Endothelial cell of umbilical vein (primary cell): ENCODE data around the gene FGF12. TPM values are rescaled to one million over a fixed set of nuclear protein-coding genes. Genes with fewer than 3 reads are reported as not detected.

Source experiments
- BruUV-seq: library from RNA; stranded (reverse); fragments of 400-500 nt; replicated peaks from 2 replicates; lab custom pipeline; 2021; lab: Mats Ljungman, UMichigan
- CTCF ChIA-PET: fragments of 300-600, 350-600 bp; sonication (Branson Sonifier 250); formaldehyde crosslinking; loops from one replicate; lab custom pipeline; 2021; ENCODE audit warnings: antibody characterized with exemption, inconsistent platforms; lab: Charles Lee
- POLR2A ChIA-PET: fragments of 300-600, 350-600 bp; sonication (Branson Sonifier 250); formaldehyde crosslinking; loops from one replicate; lab custom pipeline; 2021; ENCODE audit warnings: antibody characterized with exemption, inconsistent platforms; lab: Charles Lee
- DNase-seq: peaks from one replicate; pipeline ENCODE4 v3.0.0-alpha.2; 2011; ENCODE audit warnings: low read depth, low spot score
- FAIRE-seq: peaks from 2 replicates; lab custom pipeline; 2011; peaks lifted over from hg19 to GRCh38; lab: Jason Lieb, UNC
- H2AFZ ChIP-seq: 2 replicates; pipeline ENCODE4 v1.6.0; 2012; ENCODE audit warnings: low read depth, low read length, control low read depth, inconsistent platforms
- H3K27ac ChIP-seq: 2 replicates; pipeline ENCODE4 v1.5.1; 2011; ENCODE audit warnings: low read depth, mild to moderate bottlenecking, control low read depth, low read length, moderate library complexity; ENCODE audit not compliant: insufficient read depth
- H3K27me3 ChIP-seq, 2 experiments: 2 replicates each; pipeline versions ENCODE4 v1.6.0 to v1.6.1; 2011; ENCODE audit warnings: low read length in 2 of 2, mixed read lengths in 1 of 2; ENCODE audit not compliant: control insufficient read depth in 2 of 2, insufficient read depth in 2 of 2
- H3K36me3 ChIP-seq, 2 experiments: 2 replicates in 1 of 2; 3 replicates in 1 of 2; pipeline ENCODE4 v1.5.1; 2011; ENCODE audit warnings: low read length in 2 of 2, mild to moderate bottlenecking in 1 of 2, moderate library complexity in 1 of 2; ENCODE audit not compliant: control insufficient read depth in 2 of 2, insufficient read depth in 2 of 2; ENCODE audit errors: extremely low read depth in 1 of 2
- H3K4me1 ChIP-seq: 3 replicates; pipeline ENCODE4 v1.5.1; 2011; ENCODE audit warnings: mild to moderate bottlenecking, low read length; ENCODE audit not compliant: control insufficient read depth, insufficient read depth; ENCODE audit errors: extremely low read depth
- H3K4me2 ChIP-seq: 2 replicates; pipeline ENCODE4 v1.6.1; 2011; ENCODE audit warnings: low read length, control low read depth, mixed read lengths; ENCODE audit not compliant: insufficient read depth
- H3K4me3 ChIP-seq, 3 experiments: fragments of 200-600 bp in 1 of 3; sonication (generic), shearing (Covaris generic) in 1 of 3; replicated peaks in 1 of 3; 2 replicates each; pipeline ENCODE4 v1.5.1; 2011 to 2016; ENCODE audit warnings: control low read depth in 3 of 3, low read length in 3 of 3, mild to moderate bottlenecking in 2 of 3, inconsistent platforms in 1 of 3, low read depth in 1 of 3, moderate library complexity in 1 of 3; ENCODE audit not compliant: insufficient read depth in 1 of 3
- H3K79me2 ChIP-seq: 2 replicates; pipeline ENCODE4 v1.6.0; 2012; ENCODE audit warnings: low read length, inconsistent platforms; ENCODE audit not compliant: control insufficient read depth, insufficient read depth
- H3K9ac ChIP-seq: replicated peaks from 2 replicates; pipeline ENCODE3; 2011; ENCODE audit warnings: low read length, control low read depth; ENCODE audit not compliant: insufficient read depth; ENCODE audit errors: extremely low read depth
- H3K9me1 ChIP-seq: replicated peaks from 3 replicates; pipeline ENCODE4 v1.6.0; 2011; ENCODE audit warnings: mild to moderate bottlenecking, low read length; ENCODE audit not compliant: control insufficient read depth, insufficient read depth; ENCODE audit errors: extremely low read depth
- H3K9me3 ChIP-seq: replicated peaks from 2 replicates; pipeline ENCODE4 v1.5.1; 2012; ENCODE audit warnings: low read length, inconsistent platforms; ENCODE audit not compliant: control insufficient read depth, insufficient read depth
- H4K20me1 ChIP-seq: replicated peaks from 2 replicates; pipeline ENCODE3; 2011; ENCODE audit warnings: mild to moderate bottlenecking, low read length; ENCODE audit not compliant: control insufficient read depth, insufficient read depth; ENCODE audit errors: extremely low read depth
- EZH2 ChIP-seq: IDR thresholded peaks from 2 replicates; pipeline ENCODE4 v1.6.1; 2012; ENCODE audit warnings: borderline replicate concordance, low read depth, mild to moderate bottlenecking, moderate library complexity, low read length, inconsistent platforms; ENCODE audit not compliant: severe bottlenecking
- FOS ChIP-seq: IDR thresholded peaks from 2 replicates; pipeline ENCODE4 v1.6.1; 2011; ENCODE audit warnings: mild to moderate bottlenecking, low read length, moderate library complexity, borderline replicate concordance; ENCODE audit not compliant: insufficient read depth
- GATA2 ChIP-seq: IDR thresholded peaks from 2 replicates; pipeline ENCODE4 v1.7.0; 2011; ENCODE audit warnings: low read depth, mild to moderate bottlenecking, moderate library complexity, mixed read lengths, low read length; ENCODE audit not compliant: insufficient read length, insufficient read depth
- JUN ChIP-seq: IDR thresholded peaks from 2 replicates; pipeline ENCODE4 v1.6.1; 2011; ENCODE audit warnings: borderline replicate concordance, low read depth; ENCODE audit not compliant: insufficient read length, insufficient read depth
- MYC ChIP-seq: IDR thresholded peaks from one replicate; pipeline ENCODE4 v1.6.1; 2011; ENCODE audit warnings: mild to moderate bottlenecking, low read depth, low read length
- POLR2A ChIP-seq: IDR thresholded peaks from 2 replicates; pipeline ENCODE4 v1.6.1; 2012; ENCODE audit warnings: low read depth, mild to moderate bottlenecking, control low read depth, low read length
- POLR2AphosphoS5 ChIP-seq: IDR thresholded peaks from 2 replicates; pipeline ENCODE4 v1.6.1; 2012; ENCODE audit warnings: low read depth, mild to moderate bottlenecking, control low read depth, low read length, moderate library complexity; ENCODE audit not compliant: insufficient read depth
- dilution Hi-C: fragments of 300-500 bp; cut with MboI; formaldehyde crosslinking; loops from one replicate; pipeline ENCODE4 v1.15.0; 2019; ENCODE audit warnings: low sequenced_read_pairs; ENCODE audit not compliant: extremely low pct_ligation_motif_present
- intact Hi-C: fragments of 100-400 bp; cut with micrococcal nuclease; formaldehyde crosslinking; loops from one replicate; pipeline ENCODE4 v1.10.0; 2022
- polyA plus RNA-seq, 4 experiments: library from polyadenylated mRNA; depleted of rRNA in 3 of 4; stranded (reverse) in 3 of 4; unstranded in 1 of 4; fragments of >200 nt; gene quantifications; 2 replicates each; pipeline versions ENCODE4 v1.2.1 to v1.2.3, GENCODE V29; 2011 to 2012; ENCODE audit warnings: missing spikeins in 1 of 4
- total RNA-seq: library from RNA; stranded (reverse); gene quantifications from 2 replicates; pipeline ENCODE4 v1.2.3, GENCODE V29; 2021
- TF ChIP-seq, protein P1 (sequence below): IDR thresholded peaks from 2 replicates; pipeline ENCODE4 v1.6.1; 2011; ENCODE audit not compliant: insufficient read depth, insufficient read length
- TF ChIP-seq, protein P2 (sequence below), 2 donors: IDR thresholded peaks; 1 replicate in 1 of 2; 2 replicates in 1 of 2; pipeline ENCODE4 v1.5.1; 2011; ENCODE audit warnings: low read length in 2 of 2, mild to moderate bottlenecking in 2 of 2, moderate library complexity in 2 of 2, control low read depth in 1 of 2, inconsistent platforms in 1 of 2, low read depth in 1 of 2; ENCODE audit not compliant: insufficient read depth in 1 of 2; ENCODE audit errors: extremely low read depth in 1 of 2

The FGF12 gene
- total and polyA plus RNA-seq, 2 donors (not counting 3 experiments of a cell fraction or from before 2014, with no cell fraction given) = 0.72 to 2.5 TPM

DNA sequence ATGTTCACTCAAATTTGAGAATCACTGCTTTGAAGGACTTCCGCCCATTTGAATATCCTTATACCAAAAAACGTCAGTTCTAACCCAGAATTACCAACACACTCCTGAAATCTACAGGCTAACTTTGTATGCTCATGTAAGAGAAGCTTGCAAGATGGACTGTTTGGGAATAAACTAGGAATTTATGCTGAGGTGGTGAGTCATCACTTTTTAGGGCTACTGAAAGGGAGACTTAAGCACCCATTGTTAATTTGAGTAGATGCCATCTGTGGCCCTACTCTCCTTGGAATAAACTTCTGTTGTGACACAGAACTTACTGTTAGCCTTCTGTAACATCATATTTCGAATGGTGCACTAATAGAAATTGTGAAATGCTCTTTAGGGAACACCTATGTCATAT lies 74.6 kb downstream of the FGF12 start:
- no peak for FAIRE-seq
- POLR2A ChIA-PET = no interaction called here
- Histone ChIP-seq H3K9me3 (no peaks in the 10 kb centered on the region), H3K79me2 (no peaks in the 10 kb centered on the region), H3K9ac (no peak overlapping the region), H3K4me3 (no peak overlapping the region), H3K36me3 (no peaks in the 10 kb centered on the region), H3K4me1 (no peaks in the 10 kb centered on the region), H3K27me3 (no peaks in the 10 kb centered on the region), H3K9me1 (no peaks in the 10 kb centered on the region), H3K4me2 (no peak overlapping the region), H4K20me1 (no peaks in the 10 kb centered on the region), H2AFZ (no peak overlapping the region), H3K27ac (no peak overlapping the region)
- dilution Hi-C loops (no loop called here), intact Hi-C loops (no loop called here)
- CTCF ChIA-PET = no interaction called here
- no TSS peak for BruUV-seq
- DNase-seq = no peak
- TF ChIP-seq GATA2 (no peak), POLR2AphosphoS5 (no peak), FOS (no peak)
- TF ChIP-seq, protein P1, sequence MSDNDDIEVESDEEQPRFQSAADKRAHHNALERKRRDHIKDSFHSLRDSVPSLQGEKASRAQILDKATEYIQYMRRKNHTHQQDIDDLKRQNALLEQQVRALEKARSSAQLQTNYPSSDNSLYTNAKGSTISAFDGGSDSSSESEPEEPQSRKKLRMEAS = no peak

DNA sequence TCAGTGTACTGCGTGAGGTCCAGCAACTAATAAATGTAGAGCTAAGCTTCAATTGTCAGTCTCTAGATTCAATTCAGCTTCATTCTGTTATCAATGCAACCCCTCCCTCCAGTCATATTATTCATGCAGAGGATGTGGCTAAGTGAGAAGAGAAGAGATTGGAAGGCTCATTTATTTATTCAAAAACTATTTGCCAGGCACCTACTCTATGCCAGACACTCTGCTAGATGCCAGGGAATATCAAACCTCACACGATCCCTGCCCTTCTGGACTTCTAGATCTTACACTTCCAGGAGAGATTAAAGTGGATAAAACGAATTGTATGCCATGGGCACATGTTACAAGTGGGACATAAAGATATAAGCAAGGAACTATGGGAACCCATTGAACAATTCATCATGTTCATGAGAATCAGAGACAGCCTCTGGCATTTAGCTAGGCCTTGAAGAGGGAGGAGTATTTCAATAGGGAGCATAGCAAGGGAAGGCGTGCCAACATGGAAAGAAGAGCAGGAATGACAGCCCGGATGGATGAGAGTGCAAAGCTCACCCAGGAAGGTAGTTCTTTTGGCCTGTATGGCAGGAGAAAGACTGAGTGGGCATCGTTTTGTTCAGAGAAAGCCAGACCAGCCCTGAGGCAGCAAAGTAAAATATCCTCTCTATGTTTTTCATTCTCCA lies 75.4 kb downstream of the FGF12 start:
- Histone ChIP-seq H2AFZ (no peak overlapping the region), H4K20me1 (no peaks in the 10 kb centered on the region), H3K9ac (no peak overlapping the region), H3K4me1 (no peaks in the 10 kb centered on the region), H3K27ac (no peak overlapping the region), H3K4me3 (no peak overlapping the region), H3K79me2 (no peaks in the 10 kb centered on the region), H3K9me3 (no peaks in the 10 kb centered on the region), H3K36me3 (no peaks in the 10 kb centered on the region), H3K9me1 (no peaks in the 10 kb centered on the region), H3K4me2 (no peak overlapping the region), H3K27me3 (no peaks in the 10 kb centered on the region)
- no peak for DNase-seq
- no TSS peak for BruUV-seq
- TF ChIP-seq GATA2 (no peak), POLR2AphosphoS5 (no peak), JUN (no peak), EZH2 (no peak), FOS (no peak), MYC (no peak), POLR2A (no peak)
- TF ChIP-seq, protein P2, sequence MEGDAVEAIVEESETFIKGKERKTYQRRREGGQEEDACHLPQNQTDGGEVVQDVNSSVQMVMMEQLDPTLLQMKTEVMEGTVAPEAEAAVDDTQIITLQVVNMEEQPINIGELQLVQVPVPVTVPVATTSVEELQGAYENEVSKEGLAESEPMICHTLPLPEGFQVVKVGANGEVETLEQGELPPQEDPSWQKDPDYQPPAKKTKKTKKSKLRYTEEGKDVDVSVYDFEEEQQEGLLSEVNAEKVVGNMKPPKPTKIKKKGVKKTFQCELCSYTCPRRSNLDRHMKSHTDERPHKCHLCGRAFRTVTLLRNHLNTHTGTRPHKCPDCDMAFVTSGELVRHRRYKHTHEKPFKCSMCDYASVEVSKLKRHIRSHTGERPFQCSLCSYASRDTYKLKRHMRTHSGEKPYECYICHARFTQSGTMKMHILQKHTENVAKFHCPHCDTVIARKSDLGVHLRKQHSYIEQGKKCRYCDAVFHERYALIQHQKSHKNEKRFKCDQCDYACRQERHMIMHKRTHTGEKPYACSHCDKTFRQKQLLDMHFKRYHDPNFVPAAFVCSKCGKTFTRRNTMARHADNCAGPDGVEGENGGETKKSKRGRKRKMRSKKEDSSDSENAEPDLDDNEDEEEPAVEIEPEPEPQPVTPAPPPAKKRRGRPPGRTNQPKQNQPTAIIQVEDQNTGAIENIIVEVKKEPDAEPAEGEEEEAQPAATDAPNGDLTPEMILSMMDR (IDR thresholded peaks at IDR 0.05; ENCODE audit: extremely low read depth in 1 of 2, insufficient read depth in 1 of 2, low read depth in 1 of 2, low read length in 2 of 2) = no peak
- TF ChIP-seq, protein P1 = no peak
- intact Hi-C loops = no loop called here
- no peak for FAIRE-seq
- ChIA-PET POLR2A (no interaction called here), CTCF (no interaction called here)
- dilution Hi-C loops = no loop called here
